GM21360 (cell line): Measurements from ENCODE around the gene EXOC7.

ENCODE experiments used
- ATAC-seq: cut with Tn5 transposase; IDR thresholded peaks from one replicate; pipeline ENCODE4 v1.9.1; 2021; ENCODE audit warnings: mild to moderate bottlenecking, moderate library complexity; ENCODE audit not compliant: unreplicated experiment

Gene EXOC7, protein sequence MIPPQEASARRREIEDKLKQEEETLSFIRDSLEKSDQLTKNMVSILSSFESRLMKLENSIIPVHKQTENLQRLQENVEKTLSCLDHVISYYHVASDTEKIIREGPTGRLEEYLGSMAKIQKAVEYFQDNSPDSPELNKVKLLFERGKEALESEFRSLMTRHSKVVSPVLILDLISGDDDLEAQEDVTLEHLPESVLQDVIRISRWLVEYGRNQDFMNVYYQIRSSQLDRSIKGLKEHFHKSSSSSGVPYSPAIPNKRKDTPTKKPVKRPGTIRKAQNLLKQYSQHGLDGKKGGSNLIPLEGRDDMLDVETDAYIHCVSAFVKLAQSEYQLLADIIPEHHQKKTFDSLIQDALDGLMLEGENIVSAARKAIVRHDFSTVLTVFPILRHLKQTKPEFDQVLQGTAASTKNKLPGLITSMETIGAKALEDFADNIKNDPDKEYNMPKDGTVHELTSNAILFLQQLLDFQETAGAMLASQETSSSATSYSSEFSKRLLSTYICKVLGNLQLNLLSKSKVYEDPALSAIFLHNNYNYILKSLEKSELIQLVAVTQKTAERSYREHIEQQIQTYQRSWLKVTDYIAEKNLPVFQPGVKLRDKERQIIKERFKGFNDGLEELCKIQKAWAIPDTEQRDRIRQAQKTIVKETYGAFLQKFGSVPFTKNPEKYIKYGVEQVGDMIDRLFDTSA

GRCh38 chr17:76103274-76104139 is at the start of gene EXOC7:
Gene EXOC7 (minus strand): TSS chr17:76103787. CDS start chr17:76103692, 95 bp downstream.
- peak; percentile 79 for ATAC-seq

DNA sequence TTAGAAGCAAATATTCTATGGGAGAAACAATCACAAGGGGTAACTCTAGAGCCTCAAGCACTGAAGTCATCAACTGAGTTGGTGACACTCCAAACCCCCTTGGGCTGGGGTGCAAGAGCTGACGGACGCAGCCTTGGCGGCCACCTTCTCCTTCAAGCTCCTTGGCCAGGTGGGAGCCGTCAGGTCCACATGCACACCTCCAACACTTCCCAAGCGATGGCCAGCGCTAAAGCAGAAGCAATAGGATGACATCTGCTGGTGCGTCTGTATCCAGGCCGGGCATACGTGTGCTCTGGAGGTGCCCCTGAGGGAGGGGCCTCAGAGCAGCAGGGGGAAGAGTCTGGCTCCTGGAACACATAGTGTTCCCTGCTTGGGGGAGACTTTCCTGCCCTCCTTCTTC is 49.6 kb upstream of the EXOC7 start:
- no peak for ATAC-seq

- ATAC-seq, result no peak
These were observed 49.0 kb upstream of the EXOC7 start for GRCh38 chr17:76152591-76152990.

DNA sequence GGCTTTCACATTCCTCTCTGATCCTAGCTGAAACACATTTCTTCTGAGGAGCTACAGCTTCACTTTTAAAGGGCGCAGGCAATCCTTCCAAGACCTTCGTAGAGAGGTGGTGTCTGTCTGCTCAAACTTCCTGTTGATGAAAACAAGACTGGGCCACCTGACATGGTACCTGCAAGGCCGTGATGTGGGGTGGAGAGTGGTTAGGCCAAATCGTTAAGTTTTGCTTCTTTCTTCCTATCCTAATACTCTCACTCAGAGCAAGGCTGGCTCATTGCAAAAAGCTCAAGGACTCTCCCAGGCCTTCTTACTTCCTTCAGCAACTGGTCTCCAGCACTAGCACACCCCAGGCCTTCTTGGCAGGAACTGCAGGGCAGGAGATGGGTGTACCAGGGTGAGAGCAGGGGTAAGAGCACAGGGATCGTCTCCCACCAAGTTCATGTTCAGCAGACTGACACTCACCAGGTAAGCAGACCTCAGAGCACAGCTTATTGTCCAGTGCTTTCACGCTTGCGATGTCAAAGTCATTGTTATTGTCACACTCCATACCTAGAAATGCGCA is 48.4 kb upstream of the EXOC7 start:
- no peak for ATAC-seq

GRCh38 chr17:76150712-76151622 is 47.4 kb upstream of the EXOC7 start:
- no peak for ATAC-seq

GRCh38 chr17:76149214-76149613 is 45.6 kb upstream of the EXOC7 start:
- no peak for ATAC-seq

- no peak for ATAC-seq
These were observed 44.4 kb upstream of the EXOC7 start for GRCh38 chr17:76148015-76148326.

- ATAC-seq, result no peak
These were observed 43.8 kb upstream of the EXOC7 start for GRCh38 chr17:76147211-76148014.

- no peak for ATAC-seq
These were observed 42.7 kb upstream of the EXOC7 start for GRCh38 chr17:76146053-76146851.

- no peak for ATAC-seq
These were observed 41.9 kb upstream of the EXOC7 start for GRCh38 chr17:76145231-76146052.

DNA sequence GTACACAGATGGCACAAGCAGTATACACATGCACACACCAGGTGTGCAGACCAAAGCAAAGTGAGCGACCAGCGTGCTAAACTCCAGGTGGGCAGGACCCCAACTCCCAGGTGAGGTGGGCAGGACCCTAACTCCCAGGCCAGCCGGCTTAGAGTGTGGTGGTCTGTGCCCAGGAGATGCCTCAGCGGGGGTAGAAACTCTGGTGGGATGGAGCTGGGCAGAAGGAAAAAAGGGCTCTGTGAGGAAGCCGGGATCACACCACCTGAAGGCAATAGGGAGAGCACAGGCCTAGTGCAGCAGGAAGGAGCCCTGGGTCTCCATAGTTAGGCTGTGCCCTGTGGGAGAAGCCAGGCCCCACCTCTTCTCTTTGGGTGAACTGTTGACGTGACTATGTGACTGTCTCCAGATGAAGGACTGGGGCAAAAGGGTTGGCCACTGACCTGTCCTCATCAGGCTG is 39.0 kb upstream of the EXOC7 start:
- no peak for ATAC-seq

GRCh38 chr17:76142039-76142584 is 38.5 kb upstream of the EXOC7 start:
- ATAC-seq, result no peak

- ATAC-seq, result no peak
These were observed 37.8 kb upstream of the EXOC7 start, which contains the start of gene FOXJ1 for GRCh38 chr17:76141212-76142038. Gene FOXJ1 (minus strand): TSS chr17:76141245. CDS start chr17:76140395, 850 bp downstream.

GRCh38 chr17:76140661-76141211 is 37.1 kb upstream of the EXOC7 start:
- ATAC-seq, result no peak

DNA sequence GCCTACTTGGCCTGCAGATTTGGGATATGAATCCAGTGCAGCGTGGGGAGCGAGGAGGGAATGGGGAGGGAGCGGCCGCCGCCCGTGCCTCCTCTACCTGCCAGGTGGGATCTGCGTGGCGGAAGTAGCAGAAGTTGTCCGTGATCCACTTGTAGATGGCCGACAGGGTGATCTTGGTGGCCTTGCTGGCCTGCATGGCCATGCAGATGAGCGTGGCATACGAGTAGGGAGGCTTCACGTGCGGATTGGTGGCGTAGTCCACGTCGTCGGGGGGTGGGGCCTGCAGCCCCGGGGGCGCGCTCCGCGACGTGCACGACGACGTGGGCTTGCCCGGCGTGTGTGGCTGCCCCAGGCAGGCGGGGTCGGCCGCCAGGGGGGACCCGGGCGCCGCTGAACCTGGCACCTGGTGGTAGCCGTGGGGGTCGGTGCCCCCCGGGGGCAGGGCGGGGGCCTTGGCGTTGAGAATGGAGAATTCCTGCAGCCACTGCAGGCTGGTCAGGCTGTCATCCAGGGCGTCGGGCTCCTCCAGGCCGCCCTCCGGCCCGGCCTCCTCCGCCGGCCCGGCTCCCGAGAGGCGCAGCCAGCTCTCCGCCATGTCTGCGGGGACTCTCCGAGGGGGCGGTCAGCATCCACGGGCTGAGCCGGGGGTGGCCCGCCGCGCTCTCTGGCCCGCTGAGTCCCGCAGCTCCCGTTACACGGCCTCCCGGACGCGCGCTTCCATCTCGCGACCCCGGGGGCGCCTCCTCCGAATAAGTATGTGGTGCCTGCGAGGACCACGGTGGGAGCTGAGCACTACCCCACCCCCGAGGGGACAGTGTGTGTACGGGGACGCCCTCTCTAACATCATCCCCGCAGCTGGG is 36.4 kb upstream of the EXOC7 start:
- ATAC-seq, result no peak
